Stimulated activated naive B cell treated with anti-CD40 and anti-IgM and Interleukin-4, amounts not matched to agents 10 μg/mL and 1 μg/mL and 100 μg/mL, for 72 hours (primary cell): Measurements from ENCODE around the gene SENP2.
"Not testable (repeated sequence)": the region's sequence is repeated elsewhere in the genome, so short reads cannot be mapped to it uniquely, and the experiment has no call there.

Experiments used
- ATAC-seq, 2 donors: fragments of 150-1000 bp; cut with Tn5 transposase; replicated peaks; 2 replicates each; pipeline ENCODE4 v1.10.0; 2021; ENCODE audit warnings: moderate library complexity in 1 of 2
- DNase-seq: peaks from one replicate; pipeline ENCODE4 v3.0.0; 2021
- H3K27ac Mint-ChIP-seq: one replicate; pipeline ENCODE4 v1.8.0; 2022; ENCODE audit warnings: mild to moderate bottlenecking, mixed read lengths
- H3K27me3 Mint-ChIP-seq, 2 donors: one replicate each; pipeline ENCODE4 v1.8.0; 2022; ENCODE audit warnings: mixed read lengths in 2 of 2
- H3K36me3 Mint-ChIP-seq, 2 donors: one replicate each; pipeline ENCODE4 v1.8.0; 2022; ENCODE audit warnings: mixed read lengths in 2 of 2, mild to moderate bottlenecking in 1 of 2
- H3K4me1 Mint-ChIP-seq, 2 donors: one replicate each; pipeline ENCODE4 v1.8.0; 2022; ENCODE audit warnings: mixed read lengths in 2 of 2, mild to moderate bottlenecking in 1 of 2
- H3K4me3 Mint-ChIP-seq, 2 donors: one replicate each; pipeline ENCODE4 v1.8.0; 2022; ENCODE audit warnings: mild to moderate bottlenecking in 2 of 2, mixed read lengths in 2 of 2, moderate library complexity in 1 of 2
- H3K9me3 Mint-ChIP-seq, 2 donors: one replicate each; pipeline ENCODE4 v1.8.0; 2022; ENCODE audit warnings: mixed read lengths in 2 of 2, mild to moderate bottlenecking in 1 of 2

SENP2 gene

DNA sequence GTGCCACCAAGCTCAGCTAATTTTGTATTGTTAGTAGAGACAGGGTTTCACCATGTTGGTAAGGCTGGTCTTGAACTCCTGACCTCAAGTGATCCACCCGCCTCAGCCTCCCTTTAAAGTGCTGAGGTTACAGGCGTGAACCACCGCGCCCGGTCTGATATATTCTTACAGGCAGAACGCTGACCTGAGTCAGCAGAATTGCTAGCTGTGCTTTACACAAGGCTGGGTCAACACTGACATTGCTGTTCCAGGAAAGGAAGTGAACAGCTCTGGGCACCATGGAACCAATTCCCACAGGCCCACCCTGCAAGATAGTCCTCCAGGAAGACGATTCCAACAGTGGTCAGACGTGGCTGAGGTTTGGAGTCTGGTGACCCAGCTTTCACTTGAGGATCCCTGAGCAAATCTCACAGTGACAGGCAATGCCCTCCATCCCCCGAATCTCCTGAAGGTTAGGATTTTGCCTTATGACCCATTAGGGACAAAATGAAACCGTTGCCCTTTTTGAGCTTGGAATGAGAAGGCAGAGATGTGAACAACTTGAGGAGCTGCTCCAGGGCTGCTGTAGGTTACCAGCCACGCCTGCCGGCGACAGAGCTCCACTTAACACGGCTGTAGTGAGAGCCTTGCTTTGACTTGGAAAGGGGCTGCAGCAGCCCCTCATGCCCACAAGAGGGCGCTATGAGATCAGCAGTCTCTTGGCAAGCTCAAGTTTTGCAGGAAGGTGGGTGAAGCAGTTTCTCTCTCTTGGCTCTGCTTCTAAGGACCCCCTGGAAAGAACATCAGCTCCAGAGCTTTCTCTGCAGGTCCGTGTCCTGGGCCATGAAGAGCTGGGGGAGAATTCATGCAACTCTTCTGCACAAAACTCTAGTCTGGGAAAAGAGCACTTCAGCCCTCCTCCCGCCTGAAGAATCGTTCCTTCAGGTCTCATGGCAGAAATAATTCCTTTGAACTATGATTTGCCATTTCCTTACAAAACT is 74.1 kb downstream of the SENP2 start:
- Mint-ChIP-seq H3K9me3 (no peaks in the 10 kb centered on the region), H3K4me1 (peaks cover 0 to 6% of the 10 kb centered on the region in 2 donors), H3K27ac (no peak overlapping the region), H3K27me3 (peaks cover 4 to 6% of the 10 kb centered on the region in 2 donors), H3K4me3 (no peak overlapping the region), H3K36me3 (no peaks in the 10 kb centered on the region)
- ATAC-seq: peak; percentile 85 to 92
- DNase-seq: peak; percentile 53

GRCh38 chr3:185661296-185661695 is 75.2 kb downstream of the SENP2 start:
- not testable (repeated sequence) for DNase-seq, H3K36me3 Mint-ChIP-seq, H3K4me3 Mint-ChIP-seq, H3K27ac Mint-ChIP-seq, H3K27me3 Mint-ChIP-seq, H3K4me1 Mint-ChIP-seq, ATAC-seq, H3K9me3 Mint-ChIP-seq

GRCh38 chr3:185661772-185662171 is 75.7 kb downstream of the SENP2 start:
- DNase-seq (no peak), ATAC-seq (no peak)
- peaks cover 0 to 6% of the 10 kb centered on the region in 2 donors for H3K4me1 Mint-ChIP-seq
- H3K27me3 Mint-ChIP-seq: peaks cover 4 to 6% of the 10 kb centered on the region in 2 donors
- H3K4me3 Mint-ChIP-seq: no peak overlapping the region
- no peaks in the 10 kb centered on the region for H3K36me3 Mint-ChIP-seq
- no peaks in the 10 kb centered on the region for H3K9me3 Mint-ChIP-seq
- no peak overlapping the region for H3K27ac Mint-ChIP-seq

GRCh38 chr3:185663929-185664328 is 77.8 kb downstream of the SENP2 start:
- H3K36me3 Mint-ChIP-seq: no peaks in the 10 kb centered on the region
- peaks cover 0 to 6% of the 10 kb centered on the region in 2 donors for H3K4me1 Mint-ChIP-seq
- H3K27ac Mint-ChIP-seq: no peak overlapping the region
- peaks cover 4 to 6% of the 10 kb centered on the region in 2 donors for H3K27me3 Mint-ChIP-seq
- no peak for ATAC-seq
- no peak overlapping the region for H3K4me3 Mint-ChIP-seq
- DNase-seq: no peak
- H3K9me3 Mint-ChIP-seq: no peaks in the 10 kb centered on the region

DNA sequence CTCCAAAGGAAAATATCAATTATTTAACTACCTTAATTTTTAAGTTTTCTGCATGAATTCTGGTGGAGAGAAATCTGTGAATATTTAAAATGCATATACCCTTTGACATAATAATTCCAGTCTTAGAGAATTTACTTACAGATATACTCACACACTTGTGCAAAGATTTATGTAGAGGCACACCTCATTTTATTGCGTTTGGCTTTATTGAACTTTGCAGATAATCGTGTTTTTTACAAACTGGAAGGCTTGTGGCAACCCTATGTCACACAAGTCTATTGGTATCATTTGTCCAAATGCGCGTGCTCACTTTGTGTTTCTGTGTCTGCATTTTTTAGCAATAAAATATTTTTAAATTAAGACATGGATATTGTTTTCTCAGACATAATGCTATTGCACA is 81.5 kb downstream of the SENP2 start:
- H3K27me3 Mint-ChIP-seq: peaks cover 4 to 6% of the 10 kb centered on the region in 2 donors
- no peaks in the 10 kb centered on the region for H3K36me3 Mint-ChIP-seq
- no peak for DNase-seq
- no peaks in the 10 kb centered on the region for H3K4me1 Mint-ChIP-seq
- H3K27ac Mint-ChIP-seq: no peak overlapping the region
- no peaks in the 10 kb centered on the region for H3K9me3 Mint-ChIP-seq
- no peak for ATAC-seq
- H3K4me3 Mint-ChIP-seq: no peak overlapping the region

GRCh38 chr3:185677146-185677829 is 91.2 kb downstream of the SENP2 start:
- H3K36me3 Mint-ChIP-seq: peaks cover 0 to 3% of the 10 kb centered on the region in 2 donors
- H3K4me3 Mint-ChIP-seq: no peak overlapping the region
- H3K27me3 Mint-ChIP-seq: no peaks in the 10 kb centered on the region
- peak; percentile 41 to 61 for ATAC-seq
- H3K9me3 Mint-ChIP-seq: peaks cover 13 to 14% of the 10 kb centered on the region in 2 donors
- H3K27ac Mint-ChIP-seq: no peak overlapping the region
- no peak for DNase-seq
- H3K4me1 Mint-ChIP-seq: no peaks in the 10 kb centered on the region

- no peak for ATAC-seq
- no peak overlapping the region for H3K4me3 Mint-ChIP-seq
- no peak overlapping the region for H3K27ac Mint-ChIP-seq
- H3K27me3 Mint-ChIP-seq: no peaks in the 10 kb centered on the region
- peaks cover 0 to 3% of the 10 kb centered on the region in 2 donors for H3K36me3 Mint-ChIP-seq
- DNase-seq: no peak
- H3K4me1 Mint-ChIP-seq: no peaks in the 10 kb centered on the region
- peaks cover 14 to 15% of the 10 kb centered on the region in 2 donors for H3K9me3 Mint-ChIP-seq
Measured at GRCh38 chr3:185678027-185678426, 91.9 kb downstream of the SENP2 start.

DNA sequence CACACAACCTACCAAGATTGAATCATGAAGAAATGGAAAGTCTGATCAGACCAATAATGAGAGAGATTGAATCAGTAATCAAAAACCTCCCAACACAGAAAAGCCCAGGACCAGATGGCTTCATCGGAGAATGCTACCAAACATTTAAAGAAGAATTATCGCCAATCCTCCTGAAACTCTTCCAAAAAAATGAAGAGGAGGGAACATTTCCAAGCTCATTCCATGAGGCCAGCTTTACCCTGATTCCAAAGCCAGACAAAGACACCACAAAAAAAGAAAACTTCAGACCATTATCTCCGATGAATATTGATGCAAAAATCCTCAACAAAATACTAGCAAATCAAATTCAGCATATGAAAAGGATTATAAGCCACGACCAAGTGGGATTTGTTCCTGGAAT is 94.1 kb downstream of the SENP2 start:
- Mint-ChIP-seq H3K36me3 (peaks cover 0 to 3% of the 10 kb centered on the region in 2 donors), H3K9me3 (peaks cover 14 to 15% of the 10 kb centered on the region in 2 donors), H3K27ac (no peak overlapping the region), H3K27me3 (no peaks in the 10 kb centered on the region), H3K4me1 (no peaks in the 10 kb centered on the region), H3K4me3 (no peak overlapping the region)
- ATAC-seq (no peak), DNase-seq (no peak)
